Measurements from ENCODE around the gene EFCAB11.

DNA sequence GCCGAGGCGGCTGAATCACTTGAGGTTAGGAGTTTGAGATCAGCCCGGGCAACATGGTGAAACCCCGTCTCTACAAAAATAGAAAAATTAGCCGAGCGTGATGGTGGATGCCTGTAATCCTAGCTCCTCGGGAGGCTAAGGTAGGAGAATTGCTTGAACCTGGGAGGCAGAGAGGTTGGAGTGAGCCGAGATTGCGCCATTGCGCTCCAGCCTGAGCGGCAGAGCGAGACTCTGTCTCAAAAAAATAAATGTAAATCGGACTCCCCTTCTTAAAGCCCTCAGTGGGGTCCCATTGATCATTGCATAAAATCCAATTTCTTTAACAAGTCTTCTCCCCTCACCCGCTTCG, 2.1 kb upstream of the EFCAB11 start:
- TF ChIP-seq TOX (CRISPR knock-in tag; IDR thresholded peaks at IDR 0.05; ENCODE audit: borderline replicate concordance), result no peak
- no peak for TF ChIP-seq ZNF565 (CRISPR knock-in tag; conservative IDR thresholded peaks at IDR 0.05; ENCODE audit: low read depth)
- TF ChIP-seq PATZ1 (CRISPR knock-in tag; IDR thresholded peaks at IDR 0.05; ENCODE audit: borderline replicate concordance), result no peak
- no peak for TF ChIP-seq ARNTL (CRISPR knock-in tag; IDR thresholded peaks at IDR 0.05; ENCODE audit: borderline replicate concordance, low read depth)
